ENCODE measurements around the gene PIEZO1. TPM values are rescaled to one million over a fixed set of nuclear protein-coding genes. Genes with fewer than 3 reads are reported as not detected.

Gene PIEZO1
- total and polyA plus RNA-seq, 2 donors (not counting 3 experiments of a cell fraction or from before 2014, with no cell fraction given), result 298 to 322 TPM

DNA sequence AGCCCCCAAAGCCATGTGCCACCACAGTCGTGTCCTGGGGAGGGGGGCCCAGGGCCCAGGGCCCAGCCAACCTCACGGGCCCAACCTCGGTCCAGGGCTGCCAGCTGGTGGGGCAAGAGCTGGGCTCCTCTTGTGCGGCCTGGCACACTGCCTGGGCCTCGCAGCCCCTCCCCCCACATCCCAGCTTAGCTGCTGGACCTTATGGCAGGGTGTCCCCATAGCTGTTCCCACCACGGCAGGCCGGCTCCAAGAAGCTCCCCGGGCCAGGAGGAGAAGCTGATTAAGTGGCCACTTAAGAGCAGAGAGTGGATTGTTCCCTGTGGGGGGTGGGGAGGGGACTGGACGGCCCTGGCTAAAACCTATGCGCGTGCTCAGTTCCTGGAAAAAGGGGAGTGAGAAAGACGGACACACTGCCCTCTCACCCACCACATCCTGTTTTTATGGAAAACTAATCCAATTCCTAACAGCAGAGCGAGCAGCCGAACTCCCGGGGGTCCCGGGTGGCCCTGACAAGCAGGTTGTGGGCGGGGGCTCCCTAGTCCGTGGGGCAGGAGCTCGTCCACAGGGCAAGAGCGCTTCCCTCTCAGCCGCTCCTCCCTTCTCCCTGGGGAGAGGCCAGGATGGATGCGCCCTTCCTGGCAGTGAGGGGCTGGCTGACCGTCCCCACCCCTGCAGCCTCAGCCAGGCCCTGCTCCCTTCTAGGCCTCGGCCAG, 16.8 kb downstream of the PIEZO1 start:
- dilution Hi-C loops (cut with MboI; ENCODE audit: extremely low pct_ligation_motif_present, low sequenced_read_pairs), result no loop called here
- ChIA-PET CTCF (interaction anchor here (0.6 to 6.4 kb wide), 10 partner anchors 12 to 31 kb away, joined by 3 to 35 read pairs (median 4); partner anchors contain the start of gene PIEZO1), POLR2A (interaction anchor here (0.6 to 1.4 kb wide), 2 partner anchors 17 to 676 kb away, joined by 4 to 7 read pairs; partner anchors contain the start of gene PIEZO1)
- no peaks in the 10 kb centered on the region for H3K9me1 ChIP-seq (replicated peaks; ENCODE audit: control insufficient read depth, extremely low read depth, insufficient read depth, low read length)
- peak; percentile 84 for DNase-seq (ENCODE audit: low read depth, low spot score)
- peaks cover 0 to 6% of the 10 kb centered on the region in 2 experiments for H3K36me3 ChIP-seq (ENCODE audit: control insufficient read depth in 2 of 2, extremely low read depth in 1 of 2, insufficient read depth in 2 of 2, low read length in 2 of 2)
- TF ChIP-seq EZH2 (IDR thresholded peaks at IDR 0.05; ENCODE audit: borderline replicate concordance, low read depth, low read length, severe bottlenecking) (no peak), FOS (IDR thresholded peaks at IDR 0.05; ENCODE audit: borderline replicate concordance, insufficient read depth, low read length) (no peak), POLR2AphosphoS5 (IDR thresholded peaks at IDR 0.05; ENCODE audit: insufficient read depth, low read depth, low read length) (no peak), GATA2 (IDR thresholded peaks at IDR 0.05; ENCODE audit: insufficient read depth, insufficient read length, low read depth, low read length) (no peak), POLR2A (IDR thresholded peaks at IDR 0.05; ENCODE audit: low read depth, low read length) (no peak), JUN (IDR thresholded peaks at IDR 0.05; ENCODE audit: borderline replicate concordance, insufficient read depth, insufficient read length, low read depth) (no peak), MYC (IDR thresholded peaks at IDR 0.05; ENCODE audit: low read depth, low read length) (no peak)
- TF ChIP-seq, protein P1, sequence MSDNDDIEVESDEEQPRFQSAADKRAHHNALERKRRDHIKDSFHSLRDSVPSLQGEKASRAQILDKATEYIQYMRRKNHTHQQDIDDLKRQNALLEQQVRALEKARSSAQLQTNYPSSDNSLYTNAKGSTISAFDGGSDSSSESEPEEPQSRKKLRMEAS (IDR thresholded peaks at IDR 0.05; ENCODE audit: insufficient read depth, insufficient read length), result no peak
- TF ChIP-seq, protein P2, sequence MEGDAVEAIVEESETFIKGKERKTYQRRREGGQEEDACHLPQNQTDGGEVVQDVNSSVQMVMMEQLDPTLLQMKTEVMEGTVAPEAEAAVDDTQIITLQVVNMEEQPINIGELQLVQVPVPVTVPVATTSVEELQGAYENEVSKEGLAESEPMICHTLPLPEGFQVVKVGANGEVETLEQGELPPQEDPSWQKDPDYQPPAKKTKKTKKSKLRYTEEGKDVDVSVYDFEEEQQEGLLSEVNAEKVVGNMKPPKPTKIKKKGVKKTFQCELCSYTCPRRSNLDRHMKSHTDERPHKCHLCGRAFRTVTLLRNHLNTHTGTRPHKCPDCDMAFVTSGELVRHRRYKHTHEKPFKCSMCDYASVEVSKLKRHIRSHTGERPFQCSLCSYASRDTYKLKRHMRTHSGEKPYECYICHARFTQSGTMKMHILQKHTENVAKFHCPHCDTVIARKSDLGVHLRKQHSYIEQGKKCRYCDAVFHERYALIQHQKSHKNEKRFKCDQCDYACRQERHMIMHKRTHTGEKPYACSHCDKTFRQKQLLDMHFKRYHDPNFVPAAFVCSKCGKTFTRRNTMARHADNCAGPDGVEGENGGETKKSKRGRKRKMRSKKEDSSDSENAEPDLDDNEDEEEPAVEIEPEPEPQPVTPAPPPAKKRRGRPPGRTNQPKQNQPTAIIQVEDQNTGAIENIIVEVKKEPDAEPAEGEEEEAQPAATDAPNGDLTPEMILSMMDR (IDR thresholded peaks at IDR 0.05; ENCODE audit: extremely low read depth in 1 of 2, insufficient read depth in 1 of 2, low read depth in 1 of 2, low read length in 2 of 2), result no peak
- H3K79me2 ChIP-seq (ENCODE audit: control insufficient read depth, insufficient read depth, low read length), result peaks cover 93% of the 10 kb centered on the region
- no peaks in the 10 kb centered on the region for H4K20me1 ChIP-seq (replicated peaks; ENCODE audit: control insufficient read depth, extremely low read depth, insufficient read depth, low read length)
- peaks cover 41% of the 10 kb centered on the region for H3K4me1 ChIP-seq (ENCODE audit: control insufficient read depth, extremely low read depth, insufficient read depth, low read length)
- peak; percentile 62 for FAIRE-seq
- peak overlapping the region; percentile 8 for H3K4me2 ChIP-seq (ENCODE audit: insufficient read depth, low read length)
- no peaks in the 10 kb centered on the region for H3K27me3 ChIP-seq (ENCODE audit: control insufficient read depth in 2 of 2, insufficient read depth in 2 of 2, low read length in 2 of 2)
- no peak overlapping the region for H3K4me3 ChIP-seq (replicated peaks in 1 of 3; ENCODE audit: insufficient read depth in 1 of 3, low read depth in 1 of 3, low read length in 3 of 3)
- no peak overlapping the region for H2AFZ ChIP-seq (ENCODE audit: low read depth, low read length)
- intact Hi-C loops (cut with micrococcal nuclease), result no loop called here
- BruUV-seq (replicated peaks), result no TSS peak
- peak overlapping the region; percentile 24 for H3K27ac ChIP-seq (ENCODE audit: insufficient read depth, low read depth, low read length)
- H3K9ac ChIP-seq (replicated peaks; ENCODE audit: extremely low read depth, insufficient read depth, low read length), result no peak overlapping the region
- no peaks in the 10 kb centered on the region for H3K9me3 ChIP-seq (replicated peaks; ENCODE audit: control insufficient read depth, insufficient read depth, low read length)
